Activated naive CD4-positive, alpha-beta T cell (primary cell): Measurements from ENCODE around the gene PRAF2.
A peak's percentile ranks its signal among the peaks of the same experiment; 100 is the strongest.

ENCODE experiments used
- DNase-seq, 4 experiments: peaks; one replicate each; lab custom pipeline; 2025; lab: John Stamatoyannopoulos, UW

Gene PRAF2

GRCh38 chrX:49073601-49074575 is at the start of gene PRAF2:
Gene PRAF2, minus strand, starts transcription at chrX:49074002. Its CDS starts 15 bp downstream, at chrX:49073987.
- DNase-seq = peak; percentile 60 to 81 (median 70)

- DNase-seq = no peak
Observed at GRCh38 chrX:49122499-49122898, 48.7 kb upstream of the PRAF2 start.

GRCh38 chrX:49120091-49120490 is 46.3 kb upstream of the PRAF2 start:
- no peak for DNase-seq

- no peak for DNase-seq
Observed at GRCh38 chrX:49117581-49117980, 43.8 kb upstream of the PRAF2 start.

- no peak for DNase-seq
Observed at GRCh38 chrX:49116716-49117115, 42.9 kb upstream of the PRAF2 start.

- no peak for DNase-seq
Observed at GRCh38 chrX:49116076-49116475, 42.3 kb upstream of the PRAF2 start.

- no peak for DNase-seq
Observed at GRCh38 chrX:49111791-49112190, 38.0 kb upstream of the PRAF2 start.

GRCh38 chrX:49110417-49110816 is 36.6 kb upstream of the PRAF2 start:
- DNase-seq = no peak

GRCh38 chrX:49108641-49109040 is 34.8 kb upstream of the PRAF2 start:
- no peak for DNase-seq

- DNase-seq = no peak
Observed at GRCh38 chrX:49106930-49107329, 33.1 kb upstream of the PRAF2 start.

GRCh38 chrX:49106296-49106695 is 32.5 kb upstream of the PRAF2 start:
- no peak for DNase-seq

GRCh38 chrX:49103637-49104036 is 29.8 kb upstream of the PRAF2 start:
- DNase-seq = no peak

- DNase-seq = no peak
Observed at GRCh38 chrX:49102190-49102589, 28.4 kb upstream of the PRAF2 start.

- no peak for DNase-seq
Observed at GRCh38 chrX:49101629-49101984, 27.8 kb upstream of the PRAF2 start.

- peak; percentile 52 to 82 (median 70) for DNase-seq
Observed at GRCh38 chrX:49100704-49101628, 27.2 kb upstream of the PRAF2 start.

GRCh38 chrX:49096419-49096818 is 22.6 kb upstream of the PRAF2 start:
- DNase-seq = no peak

- DNase-seq = no peak
Observed at GRCh38 chrX:49089553-49089952, 15.8 kb upstream of the PRAF2 start.

- DNase-seq = no peak
Observed at GRCh38 chrX:49082271-49082871, 8.6 kb upstream of the PRAF2 start.

- DNase-seq = peak; percentile 4 to 58 (median 40)
Observed at GRCh38 chrX:49079489-49080428, 6.0 kb upstream of the PRAF2 start, which contains the start of gene WDR45. Gene WDR45, minus strand, starts transcription at chrX:49079887. Its CDS starts 1,792 bp downstream, at chrX:49078095.

GRCh38 chrX:49077941-49078340 is 4.1 kb upstream of the PRAF2 start:
- no peak for DNase-seq

GRCh38 chrX:49075347-49075746 is 1.5 kb upstream of the PRAF2 start:
- DNase-seq = no peak
